Brain microvascular endothelial cell (primary cell): ENCODE results near the gene TTC39C.

Source experiments
- DNase-seq: peaks from one replicate; pipeline ENCODE4 v3.0.0-alpha.2; 2020
- H3K27ac ChIP-seq: fragments of 250-450 bp; sonication (Bioruptor Pico); 2 replicates; pipeline ENCODE4 v1.5.1; 2020; ENCODE audit warnings: mild to moderate bottlenecking, moderate library complexity
- H3K27me3 ChIP-seq: fragments of 250-450 bp; sonication (Bioruptor Pico); replicated peaks from 2 replicates; pipeline ENCODE4 v1.5.1; 2020; ENCODE audit warnings: mild to moderate bottlenecking
- H3K36me3 ChIP-seq: fragments of 250-450 bp; sonication (Bioruptor Pico); replicated peaks from 2 replicates; pipeline ENCODE4 v1.5.1; 2020; ENCODE audit warnings: mild to moderate bottlenecking
- H3K4me3 ChIP-seq: 2 replicates; pipeline ENCODE4 v1.5.1; 2011; ENCODE audit warnings: low read depth, mild to moderate bottlenecking, control low read depth, low read length, moderate library complexity
- in situ Hi-C: cut with HindIII; loops from 2 replicates; pipeline ENCODE4 v1.10.0; 2017; ENCODE audit warnings: low sequenced_read_pairs, low pct_ligation_motif_present
- TF ChIP-seq, protein P1 (sequence below): IDR thresholded peaks from 2 replicates; pipeline ENCODE4 v1.5.1; 2011; ENCODE audit warnings: low read depth, mild to moderate bottlenecking, moderate library complexity, low read length, control low read depth, inconsistent platforms; ENCODE audit errors: missing control alignments

The TTC39C gene

DNA sequence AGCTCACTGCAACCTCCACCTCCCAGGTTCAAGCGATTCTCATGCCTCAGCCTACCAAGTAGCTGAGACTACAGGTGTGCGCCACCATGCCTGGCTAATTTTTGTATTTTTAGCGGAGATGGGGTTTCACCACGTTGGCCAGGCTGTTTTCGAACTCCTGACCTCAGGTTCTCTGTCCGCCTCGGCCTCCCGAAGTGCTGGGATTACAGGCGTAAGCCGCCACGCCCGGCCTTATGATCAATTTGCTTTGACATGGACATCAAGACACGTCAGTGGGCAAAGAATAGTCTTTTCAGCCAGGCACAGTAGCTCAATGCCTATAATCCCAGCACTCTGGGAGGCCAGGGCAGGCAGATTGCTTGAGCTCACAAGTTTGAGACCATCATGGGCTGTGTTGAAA is 76.3 kb downstream of the TTC39C start:
- TF ChIP-seq, protein P1, sequence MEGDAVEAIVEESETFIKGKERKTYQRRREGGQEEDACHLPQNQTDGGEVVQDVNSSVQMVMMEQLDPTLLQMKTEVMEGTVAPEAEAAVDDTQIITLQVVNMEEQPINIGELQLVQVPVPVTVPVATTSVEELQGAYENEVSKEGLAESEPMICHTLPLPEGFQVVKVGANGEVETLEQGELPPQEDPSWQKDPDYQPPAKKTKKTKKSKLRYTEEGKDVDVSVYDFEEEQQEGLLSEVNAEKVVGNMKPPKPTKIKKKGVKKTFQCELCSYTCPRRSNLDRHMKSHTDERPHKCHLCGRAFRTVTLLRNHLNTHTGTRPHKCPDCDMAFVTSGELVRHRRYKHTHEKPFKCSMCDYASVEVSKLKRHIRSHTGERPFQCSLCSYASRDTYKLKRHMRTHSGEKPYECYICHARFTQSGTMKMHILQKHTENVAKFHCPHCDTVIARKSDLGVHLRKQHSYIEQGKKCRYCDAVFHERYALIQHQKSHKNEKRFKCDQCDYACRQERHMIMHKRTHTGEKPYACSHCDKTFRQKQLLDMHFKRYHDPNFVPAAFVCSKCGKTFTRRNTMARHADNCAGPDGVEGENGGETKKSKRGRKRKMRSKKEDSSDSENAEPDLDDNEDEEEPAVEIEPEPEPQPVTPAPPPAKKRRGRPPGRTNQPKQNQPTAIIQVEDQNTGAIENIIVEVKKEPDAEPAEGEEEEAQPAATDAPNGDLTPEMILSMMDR, result no peak
- Histone ChIP-seq H3K4me3 (no peak overlapping the region), H3K27me3 (no peaks in the 10 kb centered on the region), H3K27ac (no peak overlapping the region), H3K36me3 (no peaks in the 10 kb centered on the region)
- in situ Hi-C loops, result no loop called here
- no peak for DNase-seq

DNA sequence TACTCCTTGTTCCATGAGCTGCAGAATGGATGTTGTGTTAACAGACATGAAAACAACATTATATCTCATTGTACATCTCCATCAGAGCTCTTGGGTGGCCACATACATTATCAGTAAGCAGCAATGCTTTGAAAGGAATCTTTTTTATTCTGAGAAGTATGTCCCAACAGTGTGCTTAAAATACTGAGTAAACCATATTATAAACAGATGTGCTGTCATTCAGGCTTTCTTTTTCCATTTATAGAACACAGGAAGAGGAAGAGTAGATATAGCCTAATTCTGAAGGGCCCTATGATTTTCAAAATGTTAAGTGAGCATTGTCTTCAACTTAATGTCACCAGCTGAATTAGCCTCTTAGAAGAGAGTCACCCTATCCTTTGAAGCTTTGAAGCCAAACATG is 80.0 kb downstream of the TTC39C start:
- no peak overlapping the region for H3K27ac ChIP-seq
- TF ChIP-seq, protein P1, result no peak
- H3K27me3 ChIP-seq, result no peaks in the 10 kb centered on the region
- H3K36me3 ChIP-seq, result no peaks in the 10 kb centered on the region
- H3K4me3 ChIP-seq, result no peak overlapping the region
- in situ Hi-C loops, result no loop called here
- DNase-seq, result no peak

DNA sequence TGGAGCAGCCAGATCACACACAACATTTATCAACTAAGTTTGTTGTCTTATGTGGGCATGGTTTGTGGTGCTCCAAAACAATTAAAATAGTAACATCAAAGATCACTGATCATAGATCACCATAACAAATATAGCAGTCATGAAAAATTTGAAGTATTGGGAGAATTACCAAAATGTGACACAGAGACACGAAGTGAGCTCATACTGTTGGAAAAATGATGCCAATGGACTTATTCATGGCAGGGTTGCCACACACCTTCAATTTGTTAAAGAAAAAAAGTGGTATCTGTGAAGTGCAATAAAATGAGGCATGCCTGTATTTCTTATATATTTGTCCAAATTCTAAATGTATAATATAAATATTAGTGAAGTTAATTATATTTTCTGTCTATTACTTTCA is 81.4 kb downstream of the TTC39C start:
- H3K36me3 ChIP-seq, result no peaks in the 10 kb centered on the region
- no peaks in the 10 kb centered on the region for H3K27me3 ChIP-seq
- TF ChIP-seq, protein P1, result no peak
- H3K4me3 ChIP-seq, result no peak overlapping the region
- in situ Hi-C loops, result no loop called here
- no peak overlapping the region for H3K27ac ChIP-seq
- no peak for DNase-seq

DNA sequence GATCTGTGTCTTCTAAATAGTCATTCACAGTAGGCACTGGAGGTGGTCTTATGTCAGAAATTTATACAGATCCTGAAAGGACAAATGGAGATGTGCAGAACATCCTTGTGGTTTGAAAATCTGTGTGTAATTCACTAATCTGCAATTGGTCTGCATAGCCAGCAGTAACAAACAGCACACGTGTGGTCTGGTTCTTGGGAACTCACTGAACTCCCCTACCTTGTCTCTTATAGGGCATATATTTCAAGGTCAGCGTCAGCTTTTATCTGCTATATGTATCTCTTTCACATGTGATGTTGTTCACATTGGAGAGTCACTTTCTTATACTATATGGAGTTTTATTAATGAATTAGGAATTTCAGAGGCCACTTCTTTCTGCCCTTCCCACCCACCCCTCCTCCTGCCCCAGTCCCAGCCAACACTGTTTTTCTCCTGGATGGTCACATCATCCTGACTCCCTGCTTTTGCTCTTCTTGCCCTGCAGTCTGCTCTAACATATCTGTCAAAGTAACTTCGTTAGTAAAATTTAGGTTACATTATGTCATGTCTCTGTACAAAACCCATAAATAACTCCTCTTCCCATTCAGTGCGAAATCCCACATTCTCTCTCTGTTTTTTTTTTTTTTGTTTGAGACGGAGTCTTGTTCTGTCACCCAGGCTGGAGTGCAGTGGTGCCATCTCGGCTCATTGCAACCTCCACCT is 88.9 kb downstream of the TTC39C start:
- TF ChIP-seq, protein P1, result no peak
- in situ Hi-C loops, result no loop called here
- DNase-seq, result no peak
- no peak overlapping the region for H3K4me3 ChIP-seq
- H3K36me3 ChIP-seq, result no peaks in the 10 kb centered on the region
- H3K27ac ChIP-seq, result no peak overlapping the region
- H3K27me3 ChIP-seq, result no peaks in the 10 kb centered on the region

DNA sequence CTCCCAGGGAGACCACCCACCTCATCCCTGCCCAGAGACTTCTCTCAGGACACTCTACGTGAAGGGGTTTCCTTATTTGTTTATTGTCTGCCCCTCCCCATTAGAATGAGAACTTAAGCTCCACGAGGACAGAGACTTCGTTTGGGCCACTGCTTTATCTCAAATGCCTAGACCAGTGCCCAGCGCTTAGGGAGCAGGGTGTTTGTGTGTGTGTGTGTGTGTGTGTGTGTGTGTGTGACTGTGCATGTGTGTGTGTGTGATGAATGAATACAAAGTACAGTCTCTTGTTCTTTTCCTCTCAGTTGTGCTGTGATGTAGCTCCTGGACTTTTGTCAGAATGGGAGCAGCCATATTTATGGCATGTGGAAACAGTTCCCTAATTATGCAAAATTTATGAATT is 89.9 kb downstream of the TTC39C start:
- TF ChIP-seq, protein P1, result no peak
- no peak for DNase-seq
- in situ Hi-C loops, result no loop called here

DNA sequence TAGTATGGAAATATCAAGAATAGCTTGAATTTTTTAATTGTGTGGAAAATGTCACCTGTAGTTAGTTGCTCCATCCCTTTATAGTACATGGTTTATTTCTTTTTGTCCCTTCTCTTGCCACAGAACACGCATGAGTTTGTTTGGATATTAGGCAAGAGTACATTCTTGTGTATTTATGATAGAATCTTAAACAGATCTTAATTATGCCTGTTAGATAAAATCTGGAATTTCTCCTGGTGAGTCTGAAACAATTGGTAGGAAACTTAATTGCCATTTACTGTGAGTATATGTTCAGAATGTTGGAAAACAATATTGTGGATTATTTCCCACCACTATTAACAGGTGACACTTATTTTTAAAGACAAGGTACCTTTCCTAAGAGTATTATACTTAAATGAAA is 94.1 kb downstream of the TTC39C start:
- Histone ChIP-seq H3K4me3 (no peak overlapping the region), H3K27ac (no peak overlapping the region), H3K27me3 (no peaks in the 10 kb centered on the region), H3K36me3 (no peaks in the 10 kb centered on the region)
- in situ Hi-C loops, result no loop called here
- DNase-seq, result no peak
- TF ChIP-seq, protein P1, result no peak

More for the DNA sequence above, 89.9 kb downstream of the TTC39C start:
- Histone ChIP-seq H3K36me3 (no peaks in the 10 kb centered on the region), H3K4me3 (no peak overlapping the region), H3K27ac (no peak overlapping the region), H3K27me3 (no peaks in the 10 kb centered on the region)
